GM12872 (cell line): ENCODE results near the gene PDCD7.

Source experiments
- CTCF ChIP-seq: IDR thresholded peaks from 3 replicates; pipeline ENCODE4 v1.5.1; 2011; ENCODE audit warnings: low read depth, mild to moderate bottlenecking, low read length, moderate library complexity; ENCODE audit not compliant: insufficient read depth

The PDCD7 gene

GRCh38 chr15:65133548-65134200, at the start of gene PDCD7:
Gene PDCD7, minus strand, starts transcription at chr15:65133808. Its CDS starts 27 bp downstream, at chr15:65133781.
- no peak for TF ChIP-seq CTCF

GRCh38 chr15:65182538-65182937, 48.9 kb upstream of the PDCD7 start:
- no peak for TF ChIP-seq CTCF

GRCh38 chr15:65180167-65180566, 46.6 kb upstream of the PDCD7 start:
- TF ChIP-seq CTCF: no peak

GRCh38 chr15:65177901-65178300, 44.3 kb upstream of the PDCD7 start:
- no peak for TF ChIP-seq CTCF

- no peak for TF ChIP-seq CTCF
Measured at GRCh38 chr15:65176056-65176455, 42.4 kb upstream of the PDCD7 start.

- TF ChIP-seq CTCF: no peak
Measured at GRCh38 chr15:65175511-65175910, 41.9 kb upstream of the PDCD7 start.

GRCh38 chr15:65174509-65174908, 40.9 kb upstream of the PDCD7 start:
- TF ChIP-seq CTCF: no peak

- no peak for TF ChIP-seq CTCF
Measured at GRCh38 chr15:65172531-65172930, 38.9 kb upstream of the PDCD7 start.
